Left ventricle myocardium superior (tissue), 1 donor: ENCODE data around the gene ENTPD6. TPM values are rescaled to one million over a fixed set of nuclear protein-coding genes. Genes with fewer than 3 reads are reported as not detected.
"Not testable (repeated sequence)": the region's sequence is repeated elsewhere in the genome, so short reads cannot be mapped to it uniquely, and the experiment has no call there.

Source experiments
- ATAC-seq: fragments of 200-7000 bp; cut with Tn5 transposase; one replicate; pipeline ENCODE4 v1.9.1; 2020; ENCODE audit warnings: mild to moderate bottlenecking, moderate library complexity
- DNase-seq: peaks from one replicate; pipeline ENCODE4 v3.0.0-alpha.2; 2020
- intact Hi-C: fragments of 100-400 bp; cut with micrococcal nuclease; formaldehyde crosslinking; loops from one replicate; pipeline ENCODE4 v1.11.0; 2022
- long read RNA-seq: library from polyadenylated mRNA; unstranded; transcript quantifications from one replicate; pipeline ENCODE4 v2.0.0, GENCODE V29; 2021
- total RNA-seq: library from RNA; stranded (reverse); fragmentation: NEBNext Ultra II Directional; extraction: Animal tissue kit (Norgen Biotek cat#: 25700); gene quantifications from one replicate; pipeline ENCODE4 v1.2.1, GENCODE V29; 2021
- donor health status: DM: no; HTN: yes; CAD: no; lungs with severe emphysema.

ENTPD6 gene
- 130 TPM for total RNA-seq
- long read RNA-seq, transcript ENTPD6-201 (14 exons, 2,708 nt): major isoform, 119 of 388 reads
- long read RNA-seq, transcript ENTPD6-202 (15 exons, 2,766 nt): minor isoform, 29 of 388 reads
- long read RNA-seq, transcript ENTPD6-217 (4 exons, 2,588 nt): minor isoform, 10 of 388 reads
- long read RNA-seq, transcript ENTPD6-203 (15 exons, 2,750 nt): minor isoform, 39 of 388 reads
- long read RNA-seq, partial matches to known transcripts: 57 of 388 reads
- long read RNA-seq, other reads (novel, unspliced or antisense): 127 of 388 reads

DNA sequence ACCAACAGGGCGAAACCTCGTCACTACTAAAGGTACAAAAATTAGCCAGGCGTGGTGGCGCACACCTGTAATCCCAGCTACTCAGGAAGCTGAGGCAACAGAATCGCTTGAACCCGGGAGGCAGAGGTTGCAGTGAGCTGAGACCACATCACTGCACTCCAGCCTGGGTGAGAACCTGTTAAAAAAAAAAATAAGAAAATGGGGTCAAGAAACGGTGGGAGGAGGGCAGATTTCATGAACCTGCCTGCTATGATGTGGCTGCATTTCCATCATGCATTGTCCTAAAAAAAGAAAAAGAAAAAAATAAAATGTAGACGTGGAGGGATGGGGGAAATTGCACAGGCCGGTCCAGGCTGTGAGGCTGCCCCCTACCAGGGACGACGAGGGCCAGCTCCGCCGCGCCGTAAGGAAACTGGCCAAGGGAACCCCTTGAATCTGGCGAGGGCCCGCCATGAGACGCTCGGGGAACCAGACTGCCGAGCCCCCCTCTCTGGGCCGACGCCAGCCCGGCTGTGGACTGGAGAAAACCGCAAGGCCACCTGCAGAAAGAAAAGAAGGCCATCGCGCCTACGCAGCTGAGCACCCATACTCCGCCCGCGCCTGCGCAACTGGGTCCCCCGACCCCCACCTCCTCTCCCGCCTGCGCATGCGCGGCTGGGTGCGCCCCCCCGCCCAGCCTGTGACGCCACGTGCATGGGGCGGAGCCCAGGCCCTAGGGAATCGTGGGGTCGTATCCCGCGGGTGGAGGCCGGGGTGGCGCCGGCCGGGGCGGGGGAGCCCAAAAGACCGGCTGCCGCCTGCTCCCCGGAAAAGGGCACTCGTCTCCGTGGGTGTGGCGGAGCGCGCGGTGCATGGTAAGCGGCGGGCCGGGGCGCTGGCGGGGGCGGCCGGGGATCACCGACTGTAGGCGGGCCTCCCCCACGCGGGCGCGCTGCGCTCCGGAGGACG is at the start of gene ENTPD6:
ENTPD6 (plus strand) TSS at position 699 of the 948 bp plus-strand sequence. CDS start 10,825 bp downstream, outside the sequence.
- intact Hi-C loops: loop anchor here (10.0 kb wide), 2 partner anchors 60 to 200 kb away; partner anchors contain the start of gene APMAP
- DNase-seq: peak; percentile 97
- peak; percentile 87 for ATAC-seq

DNA sequence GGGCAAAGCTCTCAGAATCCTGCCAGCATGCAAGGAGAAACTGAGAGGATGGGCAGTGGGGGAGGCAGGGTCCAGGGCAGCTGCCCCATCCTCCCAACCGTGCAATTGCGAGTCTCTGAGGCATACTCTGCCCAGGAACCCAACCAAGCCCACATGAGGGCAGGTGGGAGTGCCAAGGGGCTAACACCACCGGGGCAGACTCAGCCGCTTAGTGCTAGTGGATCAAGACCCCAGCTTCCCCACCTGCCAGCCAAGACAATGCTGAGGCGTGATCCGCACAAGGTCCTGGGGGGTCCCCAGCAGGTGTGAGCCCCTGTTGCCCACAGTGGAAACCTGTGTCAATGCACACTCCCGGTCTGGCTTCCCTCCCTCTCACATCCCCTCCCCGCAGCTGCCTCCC is 48.5 kb upstream of the ENTPD6 start:
- DNase-seq: no peak
- no peak for ATAC-seq
- intact Hi-C loops: no loop called here

DNA sequence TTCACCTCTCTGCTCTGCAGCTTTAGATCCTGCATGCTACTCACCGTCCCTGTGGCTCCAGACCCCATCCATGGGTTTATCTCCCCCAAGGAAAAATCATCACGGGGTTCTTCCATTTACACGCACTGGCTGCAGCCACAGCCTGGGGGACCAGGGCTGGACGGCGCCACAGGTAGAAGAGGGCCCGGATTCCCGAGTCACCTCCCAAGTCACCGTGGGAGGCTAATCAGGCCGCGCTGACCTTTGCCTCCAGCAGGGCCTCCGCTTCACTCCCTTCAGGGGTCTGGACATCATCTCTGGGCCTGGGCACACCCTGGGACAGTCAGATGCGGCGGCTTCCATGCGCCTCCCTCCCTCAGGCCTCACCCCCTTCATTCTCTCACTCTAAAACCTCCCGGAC is 47.8 kb upstream of the ENTPD6 start:
- ATAC-seq (no peak), DNase-seq (no peak)
- intact Hi-C loops: no loop called here

DNA sequence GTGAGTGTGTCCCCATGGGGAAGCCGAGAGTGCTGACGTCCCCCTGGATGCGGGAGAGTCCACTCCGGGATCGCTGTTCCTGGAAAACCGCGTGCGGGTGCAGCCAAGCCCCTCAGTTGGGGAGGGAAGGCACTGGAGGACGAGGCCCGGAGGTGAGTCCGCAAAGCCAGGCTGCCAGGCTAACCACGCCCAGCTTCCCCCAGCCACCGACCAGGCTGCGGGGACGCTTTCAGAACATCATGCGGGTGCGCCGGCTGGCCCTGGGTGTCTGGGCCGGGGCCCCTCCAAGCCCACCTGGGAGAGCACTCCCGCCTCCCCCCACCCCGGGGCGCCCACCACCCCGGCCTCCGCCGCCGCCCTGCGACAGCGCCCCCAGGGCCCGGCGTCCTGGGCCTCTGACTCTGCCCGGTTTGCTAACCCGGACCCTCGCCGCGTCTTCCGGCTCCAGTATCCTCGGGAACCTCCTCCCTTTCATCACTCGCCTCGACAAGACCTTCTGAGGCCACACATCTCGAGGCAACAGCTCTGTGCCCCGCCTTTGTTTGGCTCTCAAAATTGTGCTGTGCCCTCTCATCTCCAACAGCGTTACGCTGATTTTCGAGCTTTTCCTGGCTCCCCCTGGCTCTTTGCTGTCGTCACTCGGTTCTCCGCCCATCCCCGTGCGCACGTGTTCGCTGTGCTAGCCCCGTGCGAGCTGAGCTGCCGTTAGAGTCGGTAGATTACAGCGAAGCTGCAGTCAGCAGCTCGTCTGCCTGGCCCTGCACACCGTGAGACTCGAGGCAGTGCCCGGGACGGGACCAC is 47.1 kb upstream of the ENTPD6 start:
- intact Hi-C loops: no loop called here

DNA sequence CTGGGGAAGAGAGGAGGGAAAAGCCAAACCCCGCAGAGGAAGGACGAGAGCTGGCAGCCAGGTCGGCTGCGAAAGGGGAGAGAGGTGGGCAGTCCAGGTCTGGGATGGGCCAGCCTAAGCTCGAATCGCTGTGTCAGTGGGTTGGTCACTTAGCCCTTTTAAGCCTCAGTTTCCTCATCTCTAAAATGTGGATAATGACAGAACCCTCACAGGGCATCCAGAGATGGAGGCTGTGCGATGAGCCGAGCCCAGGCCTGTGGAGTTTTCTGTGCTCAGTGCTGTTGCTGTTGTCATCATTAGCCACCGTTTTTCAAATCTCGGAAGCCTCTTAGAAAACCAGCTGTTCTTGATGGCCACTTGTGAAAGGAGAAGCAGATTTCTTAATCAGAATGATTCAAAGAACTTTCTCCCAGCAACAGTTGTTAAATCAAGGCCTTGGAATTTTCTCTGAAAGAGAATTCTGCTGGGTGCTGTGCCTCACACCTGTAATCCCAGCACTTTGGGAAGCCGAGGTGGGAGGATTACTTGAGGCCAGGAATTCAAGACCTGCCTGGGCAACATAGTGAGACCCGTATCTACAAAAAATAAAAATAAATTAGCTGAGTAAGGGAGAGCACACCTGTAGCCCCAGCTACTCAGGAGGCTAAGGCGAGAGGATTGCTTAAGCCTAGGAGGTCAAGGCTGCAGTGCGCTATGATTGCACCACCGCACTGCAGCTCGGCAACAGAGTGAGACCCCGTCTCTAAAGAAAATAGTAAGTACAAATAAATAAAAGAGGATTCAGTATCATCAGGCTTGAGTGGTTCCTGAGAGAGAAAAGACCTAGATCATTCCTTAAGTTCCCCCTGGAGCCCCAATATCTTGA is 46.3 kb upstream of the ENTPD6 start:
- DNase-seq (no peak), ATAC-seq (no peak)
- intact Hi-C loops: no loop called here

More for the DNA sequence above, 47.1 kb upstream of the ENTPD6 start:
- DNase-seq: peak; percentile 61
- peak; percentile 79 for ATAC-seq

DNA sequence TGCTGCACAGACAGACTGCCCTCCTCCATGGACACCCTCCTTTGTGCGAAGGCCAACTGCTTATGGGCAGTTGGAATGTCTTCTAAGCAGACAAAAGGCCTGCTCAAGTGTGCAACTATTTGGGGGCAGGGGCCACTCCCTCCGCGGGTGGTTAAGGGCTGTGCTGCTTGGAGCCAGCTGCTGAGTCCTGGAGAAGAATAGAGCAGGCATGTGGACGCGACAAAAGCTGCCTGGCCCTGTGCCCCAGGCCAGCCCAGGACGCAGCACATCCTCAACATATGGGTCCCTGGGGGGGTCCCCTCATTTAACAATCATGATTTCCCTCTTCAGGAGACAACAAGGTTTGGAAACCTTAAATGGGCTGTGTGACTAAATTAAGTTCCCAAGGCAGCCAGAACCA is 45.5 kb upstream of the ENTPD6 start:
- ATAC-seq (no peak), DNase-seq (no peak)
- intact Hi-C loops: no loop called here

DNA sequence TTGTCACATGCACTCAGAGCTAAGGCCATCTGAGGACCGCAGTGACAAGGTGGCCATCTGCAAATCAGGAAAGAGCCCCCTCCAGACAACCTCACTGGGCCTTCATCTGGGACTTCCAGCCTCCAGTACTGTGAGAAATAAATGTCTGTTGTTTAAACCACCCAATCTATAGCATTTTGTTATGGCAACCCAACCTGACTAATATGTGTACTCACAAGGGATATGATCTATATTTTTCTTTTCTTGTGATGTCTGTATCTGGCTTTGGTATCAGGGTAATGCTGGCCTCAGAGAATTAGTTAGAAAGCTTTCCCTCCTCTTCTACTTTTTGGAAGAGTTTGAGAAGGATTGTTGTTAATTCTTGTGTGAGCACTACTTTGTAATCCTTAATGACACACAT is 37.5 kb upstream of the ENTPD6 start:
- ATAC-seq (no peak), DNase-seq (no peak)
- intact Hi-C loops: no loop called here

DNA sequence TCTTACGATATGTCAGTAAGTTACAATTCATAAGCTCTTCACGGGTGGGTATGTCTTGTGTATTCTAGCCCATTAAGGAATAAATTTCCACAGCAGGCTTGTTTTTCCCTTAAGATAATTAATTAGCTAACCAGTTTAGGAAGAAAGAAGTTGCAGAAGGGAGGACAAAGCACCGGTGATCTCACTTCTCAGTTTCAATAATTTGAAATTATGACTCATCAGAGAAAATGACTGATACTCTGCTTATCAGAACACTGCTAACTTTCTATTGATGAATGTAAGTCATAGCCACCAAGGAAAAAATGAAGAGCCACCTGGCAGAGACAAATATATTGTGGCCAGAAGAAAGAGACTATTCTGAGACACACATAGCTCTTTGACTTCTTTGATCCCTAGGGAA is 35.0 kb upstream of the ENTPD6 start:
- DNase-seq: no peak
- ATAC-seq: no peak
- intact Hi-C loops: no loop called here

DNA sequence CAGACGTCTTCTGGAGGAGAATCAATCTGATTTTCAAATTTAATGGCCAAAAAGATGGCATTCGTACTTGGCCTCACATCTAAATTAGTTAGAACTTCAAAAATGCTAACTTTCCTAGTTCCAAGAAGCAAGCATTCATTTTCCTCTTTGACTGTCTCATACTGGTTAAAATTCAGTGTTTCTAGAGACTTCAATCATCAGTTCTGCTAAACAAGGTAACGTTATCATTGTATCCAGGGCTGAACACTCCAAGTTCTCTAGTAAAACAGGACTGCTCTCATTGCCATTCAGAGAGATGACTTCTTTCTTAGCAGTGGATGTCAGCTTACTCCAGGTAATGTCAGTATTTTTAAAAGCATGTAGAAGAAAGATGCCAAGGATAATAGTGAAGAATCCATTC is 34.6 kb upstream of the ENTPD6 start:
- intact Hi-C loops: no loop called here
- no peak for ATAC-seq

DNA sequence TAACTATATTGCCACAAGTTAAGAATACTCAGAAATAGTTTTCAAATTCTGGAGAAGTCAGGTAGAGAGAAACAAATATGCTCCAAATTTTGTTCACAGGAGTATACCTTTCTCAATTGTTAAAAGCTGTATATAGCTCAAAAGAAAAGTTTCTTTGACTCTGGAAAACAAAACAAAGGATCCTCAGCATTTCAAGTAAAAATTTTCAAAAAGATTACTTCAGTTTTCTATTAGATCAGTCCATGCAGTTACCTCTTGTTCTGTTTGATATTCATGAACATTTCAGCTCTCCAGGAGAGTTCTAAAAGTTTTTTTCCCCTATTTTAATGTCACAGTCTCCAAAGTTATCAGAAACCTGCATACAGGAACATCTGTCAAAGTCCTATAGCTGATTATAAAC is 30.4 kb upstream of the ENTPD6 start:
- ATAC-seq (no peak), DNase-seq (no peak)
- intact Hi-C loops: no loop called here

More for the DNA sequence above, 34.6 kb upstream of the ENTPD6 start:
- no peak for DNase-seq

DNA sequence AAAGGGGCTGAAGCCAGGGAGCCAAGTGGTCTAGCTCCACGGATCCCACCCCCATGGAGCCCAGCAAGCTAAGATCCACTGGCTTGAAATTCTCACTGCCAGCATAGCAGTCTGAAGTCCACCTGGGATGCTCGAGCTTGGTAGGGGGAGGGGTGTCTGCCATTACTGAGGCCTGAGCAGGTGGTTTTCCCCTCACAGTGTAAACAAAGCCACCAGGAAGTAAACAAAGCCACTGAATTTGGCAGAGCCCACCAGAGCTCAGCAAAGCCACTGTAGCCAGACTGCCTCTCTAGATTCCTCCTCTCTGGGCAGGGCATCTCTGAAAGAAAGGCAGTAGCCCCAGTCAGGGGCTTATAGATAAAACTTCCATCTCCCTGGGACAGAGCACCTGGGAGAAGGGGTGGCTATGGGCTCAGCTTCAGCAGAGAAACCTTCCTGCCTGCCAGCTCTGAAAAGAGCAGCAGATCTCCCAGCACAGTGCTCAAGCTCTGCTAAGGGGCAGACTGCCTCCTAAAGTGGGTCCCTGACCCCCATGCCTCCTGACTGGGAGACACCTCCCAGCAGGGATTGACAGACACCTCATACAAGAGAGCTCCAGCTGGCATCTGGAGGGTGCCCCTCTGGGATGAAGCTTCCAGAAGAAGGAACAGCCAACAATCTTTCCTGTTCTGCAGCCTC is 29.3 kb upstream of the ENTPD6 start:
- ATAC-seq, intact Hi-C loops, DNase-seq: not testable (repeated sequence)

DNA sequence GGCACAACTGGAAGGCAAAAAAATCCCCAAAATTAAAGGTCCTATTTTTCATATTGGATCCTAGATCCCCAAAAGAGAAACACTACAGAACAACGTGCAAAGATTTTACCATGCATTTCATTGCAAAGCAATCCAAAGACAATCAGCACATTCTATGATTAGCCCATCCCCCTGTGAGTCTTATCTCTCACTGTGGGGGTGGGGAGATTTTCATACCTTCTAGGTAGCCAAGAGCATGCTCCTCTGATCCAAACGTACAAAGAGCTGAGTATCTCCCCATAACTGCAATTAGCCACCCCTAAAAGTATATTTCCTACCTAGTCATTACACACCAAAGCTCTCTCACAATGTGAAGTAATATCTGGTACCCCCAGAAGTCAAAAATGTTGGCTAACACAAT is 22.2 kb upstream of the ENTPD6 start:
- intact Hi-C loops: loop anchor here (10.0 kb wide), 1 partner anchor 99 kb away; no protein-coding TSS in a partner anchor
- no peak for DNase-seq
- ATAC-seq: no peak

DNA sequence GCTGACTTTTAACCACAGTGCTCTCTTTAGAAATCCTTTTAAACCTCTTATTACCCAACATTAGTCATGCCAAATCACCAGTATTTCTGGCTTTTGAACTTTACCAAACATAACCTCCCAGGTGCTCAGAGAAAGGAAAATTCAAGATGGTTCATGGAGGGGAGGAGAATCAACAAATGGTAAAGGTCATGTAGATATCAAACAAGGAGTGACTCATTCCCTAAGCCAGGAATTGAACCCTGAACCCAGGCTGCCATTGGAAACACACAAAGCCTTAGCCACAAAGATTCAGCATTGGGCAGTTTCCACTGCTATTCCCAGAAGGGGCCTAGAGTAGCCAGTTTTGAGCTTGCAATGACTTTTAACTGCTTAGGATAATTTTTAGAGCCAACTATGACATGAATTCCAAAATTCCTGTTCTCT is 21.6 kb upstream of the ENTPD6 start:
- no peak for ATAC-seq
- DNase-seq: no peak
- intact Hi-C loops: loop anchor here (10.0 kb wide), 1 partner anchor 99 kb away; no protein-coding TSS in a partner anchor

DNA sequence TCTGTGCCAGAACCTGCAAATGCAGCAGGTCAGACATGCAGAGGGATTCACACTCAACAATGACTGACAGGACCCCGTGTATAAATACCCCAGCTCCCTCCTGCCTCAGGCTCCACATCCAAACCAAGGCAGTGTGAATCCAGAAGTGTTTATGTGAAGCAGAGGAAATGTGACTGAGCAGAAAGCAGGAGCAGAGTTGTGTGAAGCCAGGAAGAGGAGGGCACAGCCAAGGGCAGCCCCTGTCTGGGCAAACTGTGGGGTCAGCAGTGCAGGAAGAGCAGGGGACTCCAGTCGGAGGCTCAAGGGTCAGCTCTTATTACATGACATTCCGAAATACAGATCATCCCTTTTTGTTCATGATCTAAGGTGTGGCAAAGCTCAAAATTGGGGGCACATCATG is 19.3 kb upstream of the ENTPD6 start:
- intact Hi-C loops: loop anchor here (10.0 kb wide), 1 partner anchor 101 kb away; no protein-coding TSS in a partner anchor
- no peak for ATAC-seq
- DNase-seq: no peak

DNA sequence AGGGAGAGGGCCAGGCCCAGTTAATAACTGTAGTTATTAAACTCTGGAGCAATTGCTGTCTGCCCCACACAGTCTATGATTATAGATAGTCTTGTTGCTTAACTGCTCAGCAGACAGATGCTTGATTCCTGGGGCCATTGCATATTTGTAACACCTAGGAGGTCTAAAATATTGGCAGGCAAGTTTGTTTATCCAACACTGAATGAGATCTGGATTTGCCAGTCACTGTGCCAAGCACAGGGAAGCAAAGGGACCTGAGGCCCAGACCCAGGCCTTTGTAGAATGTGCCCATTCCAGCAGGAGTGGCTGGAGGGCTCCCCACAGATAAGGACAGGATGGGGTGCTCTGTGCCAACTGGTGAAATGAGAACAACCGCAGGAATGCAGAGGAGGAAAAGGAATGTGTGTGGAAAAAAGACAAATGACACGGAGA is 17.6 kb upstream of the ENTPD6 start:
- DNase-seq (no peak), ATAC-seq (peak; percentile 32)
- intact Hi-C loops: loop anchor here (10.0 kb wide), 1 partner anchor 103 kb away; no protein-coding TSS in a partner anchor

DNA sequence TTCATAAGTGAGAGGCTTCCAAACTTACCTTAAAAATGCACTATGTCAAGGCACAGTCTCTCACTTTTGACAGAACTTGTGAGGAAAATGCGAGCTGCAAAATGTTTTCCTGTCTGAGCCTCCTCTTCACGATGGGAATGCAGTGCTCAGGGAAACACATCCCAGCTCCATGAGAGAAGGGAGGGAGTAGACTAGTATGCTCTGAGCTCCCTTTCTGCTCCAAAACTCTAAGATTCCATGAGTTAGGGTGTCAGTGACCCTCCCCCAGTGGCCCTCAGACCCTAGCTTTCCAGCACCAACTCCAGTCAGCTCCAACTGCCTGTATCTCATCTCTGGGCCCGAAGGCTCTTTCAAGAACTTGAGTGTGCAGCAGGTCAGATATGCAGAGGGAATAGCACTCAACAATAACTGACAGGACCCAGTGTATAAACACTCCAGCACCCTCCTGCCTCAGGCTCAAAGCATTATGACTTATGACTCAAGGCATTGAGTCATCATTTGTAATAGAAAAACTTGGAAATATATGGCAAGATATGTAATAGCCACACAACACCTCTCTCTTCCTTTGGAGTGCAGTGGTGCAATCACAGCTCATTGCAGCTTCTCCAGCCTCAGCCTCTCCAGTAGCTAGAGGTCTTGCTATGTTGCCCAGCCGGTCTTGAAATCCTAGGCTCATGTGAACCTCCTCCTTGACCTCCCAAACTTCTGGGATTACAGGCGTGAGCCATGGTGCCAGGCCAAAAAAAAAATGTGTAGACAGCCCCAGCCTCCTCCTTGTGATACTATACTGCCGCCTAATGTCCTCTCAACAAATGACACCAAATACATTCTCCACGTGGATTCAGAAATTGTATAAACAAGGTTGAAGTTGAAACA is 16.7 kb upstream of the ENTPD6 start:
- ATAC-seq: peak; percentile 89

More for the DNA sequence above, 16.7 kb upstream of the ENTPD6 start:
- DNase-seq: no peak
- intact Hi-C loops: loop anchor here (10.0 kb wide), 1 partner anchor 104 kb away; no protein-coding TSS in a partner anchor
